Left lung (tissue), 10 donors: Measurements from ENCODE around the gene AKAP8. TPM values are rescaled to one million over a fixed set of nuclear protein-coding genes. Genes with fewer than 3 reads are reported as not detected.

Experiments used
- ATAC-seq: fragments of 200-7000 bp; cut with Tn5 transposase; one replicate; pipeline ENCODE4 v1.9.1; 2020; ENCODE audit warnings: moderate library complexity
- DNase-seq, 4 donors: peaks; one replicate each; pipeline ENCODE4 v3.0.0-alpha.2; 2013 to 2020
- H3K27ac ChIP-seq, 2 donors: fragments of 200-600 bp; sonication (generic) in 1 of 2; one replicate each; pipeline versions ENCODE4 v1.5.0 to v1.8.0; 2020 to 2021
- H3K27me3 ChIP-seq, 2 donors: fragments of 200-600 bp; sonication (generic) in 1 of 2; one replicate each; pipeline versions ENCODE4 v1.5.0 to v1.8.0; 2020 to 2021
- H3K36me3 ChIP-seq, 2 donors: fragments of 200-600 bp; sonication (generic) in 1 of 2; one replicate each; pipeline versions ENCODE4 v1.5.0 to v1.8.0; 2020 to 2021
- H3K4me1 ChIP-seq, 2 donors: fragments of 200-600 bp; one replicate each; pipeline ENCODE4 v1.8.0; 2021
- H3K4me3 ChIP-seq, 2 donors: fragments of 200-600 bp; sonication (generic) in 1 of 2; one replicate each; pipeline versions ENCODE4 v1.5.0 to v1.8.0; 2020 to 2021; ENCODE audit warnings: mild to moderate bottlenecking in 1 of 2
- H3K9me3 ChIP-seq, 2 donors: fragments of 200-600 bp; sonication (generic) in 1 of 2; one replicate each; pipeline versions ENCODE4 v1.5.0 to v1.8.0; 2020 to 2021
- CTCF ChIP-seq, 2 donors: fragments of 200-600 bp; sonication (generic) in 1 of 2; IDR thresholded peaks; one replicate each; pipeline versions ENCODE4 v1.5.0 to v1.8.0; 2021; ENCODE audit warnings: antibody characterized with exemption in 2 of 2
- intact Hi-C, 2 donors: fragments of 100-400 bp; cut with DNase I; formaldehyde crosslinking; loops; one replicate each; pipeline versions ENCODE4 v1.11.2 to v1.14.2; 2022
- polyA plus RNA-seq, 6 donors: library from polyadenylated mRNA; unstranded; fragments of 120-200 nt; gene quantifications; one replicate each; pipeline ENCODE4 v1.2.1, GENCODE V29; 2013; ENCODE audit not compliant: insufficient read length in 6 of 6
- total RNA-seq, 2 donors: library from RNA; stranded (reverse); fragmentation: NEBNext Ultra II Directional; extraction: Animal tissue kit (Norgen Biotek cat#: 25700); gene quantifications; one replicate each; pipeline ENCODE4 v1.2.1, GENCODE V29; 2021
- donor health status: DM: no; HTN: yes; CAD: no.
- donor health status: DM: no; HTN: no; CAD: no.

AKAP8 gene
- total and polyA plus RNA-seq, 8 donors, result 19.5 to 36.8 (median 31.4) TPM

- peak overlapping the region; percentile 23 to 44 for H3K27ac ChIP-seq
- peaks cover 0 to 51% of the 10 kb centered on the region in 2 donors for H3K36me3 ChIP-seq
- no peak overlapping the region for H3K4me3 ChIP-seq
- intact Hi-C loops, result no loop called here
- TF ChIP-seq CTCF (IDR thresholded peaks at IDR 0.05), result no peak
- peak in 1 of 4 donors; percentile 65 for DNase-seq
- no peak for ATAC-seq
- H3K27me3 ChIP-seq, result no peaks in the 10 kb centered on the region
- H3K4me1 ChIP-seq, result peaks cover 9 to 35% of the 10 kb centered on the region in 2 donors
- H3K9me3 ChIP-seq, result peaks cover 0 to 3% of the 10 kb centered on the region in 2 donors
Measured at GRCh38 chr19:15421721-15422260, 42.2 kb upstream of the AKAP8 start.

GRCh38 chr19:15421136-15421695 lies 41.6 kb upstream of the AKAP8 start:
- TF ChIP-seq CTCF (IDR thresholded peaks at IDR 0.05), result no peak
- Histone ChIP-seq H3K27ac (peak overlapping the region in 1 of 2 donors; percentile 44), H3K4me3 (no peak overlapping the region), H3K9me3 (peaks cover 0 to 3% of the 10 kb centered on the region in 2 donors), H3K27me3 (no peaks in the 10 kb centered on the region), H3K36me3 (peaks cover 0 to 46% of the 10 kb centered on the region in 2 donors), H3K4me1 (peaks cover 9 to 41% of the 10 kb centered on the region in 2 donors)
- ATAC-seq (no peak), DNase-seq (peak in 1 of 4 donors; percentile 30)
- intact Hi-C loops, result no loop called here

GRCh38 chr19:15419413-15420025 lies 39.9 kb upstream of the AKAP8 start:
- no peak for DNase-seq
- no peak for TF ChIP-seq CTCF (IDR thresholded peaks at IDR 0.05)
- peaks cover 0 to 3% of the 10 kb centered on the region in 2 donors for H3K9me3 ChIP-seq
- intact Hi-C loops, result no loop called here
- H3K36me3 ChIP-seq, result peaks cover 0 to 44% of the 10 kb centered on the region in 2 donors
- peak overlapping the region; percentile 93 to 100 for H3K4me3 ChIP-seq
- H3K27ac ChIP-seq, result peak overlapping the region in 1 of 2 donors; percentile 87
- peak; percentile 1 for ATAC-seq
- no peaks in the 10 kb centered on the region for H3K27me3 ChIP-seq
- peaks cover 9 to 45% of the 10 kb centered on the region in 2 donors for H3K4me1 ChIP-seq

GRCh38 chr19:15418579-15419412 lies 39.2 kb upstream of the AKAP8 start, which contains the start of gene AKAP8L:
TSS of gene AKAP8L (minus strand) at chr19:15418988. CDS start at chr19:15418923, 65 bp downstream.
- DNase-seq, result peak; percentile 95 to 99 (median 98)
- TF ChIP-seq CTCF (IDR thresholded peaks at IDR 0.05), result peak; percentile 20 to 84
- Histone ChIP-seq H3K9me3 (peaks cover 0 to 3% of the 10 kb centered on the region in 2 donors), H3K4me3 (peak within 1 kb of the TSS; percentile 93 to 100), H3K27ac (peak within 1 kb of the TSS; percentile 70 to 87), H3K4me1 (peaks cover 9 to 47% of the 10 kb centered on the region in 2 donors), H3K36me3 (peaks cover 0 to 37% of the 10 kb centered on the region in 2 donors), H3K27me3 (no peaks in the 10 kb centered on the region)
- intact Hi-C loops, result no loop called here
- peak; percentile 97 for ATAC-seq
